Natural killer cell (primary cell): ENCODE measurements around the gene POLA2. TPM values are rescaled to one million over a fixed set of nuclear protein-coding genes. Genes with fewer than 3 reads are reported as not detected.

Experiments used
- ATAC-seq, 3 donors: fragments of 150-1000 bp in 2 of 3; fragments of 200-7000 bp in 1 of 3; cut with Tn5 transposase; 1 replicate in 1 of 3; 2 replicates in 2 of 3; pipeline ENCODE4 v1.10.0; 2021; ENCODE audit warnings: mild to moderate bottlenecking in 2 of 3, moderate library complexity in 2 of 3
- DNase-seq, 2 donors: peaks; one replicate each; pipeline versions ENCODE4 v3.0.0 to v3.0.0-alpha.2; 2013 to 2021; ENCODE audit warnings: mixed read lengths in 1 of 2
- H3K27ac ChIP-seq: one replicate; pipeline ENCODE4 v1.5.1; 2013; ENCODE audit warnings: mild to moderate bottlenecking, low read length
- H3K27me3 ChIP-seq: one replicate; pipeline ENCODE4 v1.6.1; 2013; ENCODE audit warnings: low read length; ENCODE audit not compliant: control insufficient read depth, insufficient read depth
- H3K36me3 ChIP-seq: one replicate; pipeline ENCODE4 v1.6.1; 2013; ENCODE audit warnings: low read length; ENCODE audit not compliant: control insufficient read depth, insufficient read depth
- H3K4me1 ChIP-seq: one replicate; pipeline ENCODE4 v1.6.1; 2013; ENCODE audit warnings: low read length; ENCODE audit not compliant: control insufficient read depth, insufficient read depth
- H3K4me3 ChIP-seq: one replicate; pipeline ENCODE4 v1.5.1; 2013; ENCODE audit warnings: low read length
- H3K9me3 ChIP-seq: one replicate; pipeline ENCODE4 v1.6.1; 2013; ENCODE audit warnings: low read length; ENCODE audit not compliant: control insufficient read depth, insufficient read depth
- H3K27ac Mint-ChIP-seq, 2 donors: one replicate each; pipeline ENCODE4 v1.8.0; 2022; ENCODE audit warnings: mild to moderate bottlenecking in 2 of 2, mixed read lengths in 2 of 2, moderate library complexity in 1 of 2
- H3K27me3 Mint-ChIP-seq, 2 donors: one replicate each; pipeline ENCODE4 v1.8.0; 2022; ENCODE audit warnings: low read depth in 2 of 2, mixed read lengths in 2 of 2
- H3K36me3 Mint-ChIP-seq: one replicate; pipeline ENCODE4 v1.8.0; 2022; ENCODE audit warnings: mixed read lengths
- H3K4me1 Mint-ChIP-seq, 2 donors: one replicate each; pipeline ENCODE4 v1.8.0; 2022; ENCODE audit warnings: mixed read lengths in 2 of 2
- H3K4me3 Mint-ChIP-seq: one replicate; pipeline ENCODE4 v1.8.0; 2022; ENCODE audit warnings: mild to moderate bottlenecking, moderate library complexity, mixed read lengths
- H3K9me3 Mint-ChIP-seq, 2 donors: one replicate each; pipeline ENCODE4 v1.8.0; 2022; ENCODE audit warnings: mixed read lengths in 2 of 2
- CTCF ChIP-seq: fragments of 200-600 bp; IDR thresholded peaks from one replicate; pipeline ENCODE4 v1.8.0; 2022; ENCODE audit warnings: antibody characterized with exemption
- WGBS: methylation state at CpG from one replicate; pipeline ENCODE4 v1.1.7; 2013; ENCODE audit warnings: missing lambda C conversion rate; ENCODE audit not compliant: insufficient coverage; 5-methylcytosine and 5-hydroxymethylcytosine counted together
- intact Hi-C: fragments of 100-400 bp; cut with micrococcal nuclease; formaldehyde crosslinking; loops from one replicate; pipeline ENCODE4 v1.14.2; 2022
- total RNA-seq, 4 donors: library from RNA; stranded (reverse); fragments of 120-200 nt in 1 of 4; gene quantifications; one replicate each; pipeline versions ENCODE4 v1.2.3 to v1.2.4, GENCODE V29; 2013 to 2022

The POLA2 gene
- total RNA-seq, 3 donors from 2014 or later (not counting 1 experiment from before 2014, with no cell fraction given): 21.2 to 24.2 (median 22.7) TPM

GRCh38 chr11:65310215-65310614 is 48.5 kb downstream of the POLA2 start:
- H3K36me3 ChIP-seq: no peaks in the 10 kb centered on the region
- TF ChIP-seq CTCF: no peak
- no peaks in the 10 kb centered on the region for H3K27me3 ChIP-seq
- ATAC-seq (no peak), DNase-seq (no peak)
- Mint-ChIP-seq H3K4me3 (no peak overlapping the region), H3K9me3 (no peaks in the 10 kb centered on the region), H3K27ac (no peak overlapping the region), H3K4me1 (no peaks in the 10 kb centered on the region), H3K27me3 (peaks cover 0 to 6% of the 10 kb centered on the region in 2 donors), H3K36me3 (no peaks in the 10 kb centered on the region)
- no peak overlapping the region for H3K4me3 ChIP-seq
- 91% methylated on average over 10 of the region's 10 CpGs for WGBS
- H3K4me1 ChIP-seq: peaks cover 15% of the 10 kb centered on the region
- intact Hi-C loops: no loop called here
- H3K27ac ChIP-seq: no peak overlapping the region
- H3K9me3 ChIP-seq: no peaks in the 10 kb centered on the region

- ATAC-seq: no peak
- no peak for DNase-seq
- Mint-ChIP-seq H3K9me3 (no peaks in the 10 kb centered on the region), H3K4me1 (peaks cover 0 to 1% of the 10 kb centered on the region in 2 donors), H3K4me3 (no peak overlapping the region), H3K27ac (no peak overlapping the region), H3K36me3 (no peaks in the 10 kb centered on the region), H3K27me3 (peaks cover 0 to 6% of the 10 kb centered on the region in 2 donors)
- Histone ChIP-seq H3K36me3 (no peaks in the 10 kb centered on the region), H3K4me1 (peaks cover 20% of the 10 kb centered on the region), H3K27me3 (no peaks in the 10 kb centered on the region), H3K4me3 (no peak overlapping the region), H3K9me3 (no peaks in the 10 kb centered on the region), H3K27ac (no peak overlapping the region)
- WGBS: 98% methylated on average over 4 of the region's 6 CpGs
- TF ChIP-seq CTCF: no peak
- intact Hi-C loops: no loop called here
Observed at GRCh38 chr11:65310736-65311135, 49.0 kb downstream of the POLA2 start.

- TF ChIP-seq CTCF: no peak
- H3K27me3 Mint-ChIP-seq: peaks cover 0 to 11% of the 10 kb centered on the region in 2 donors
- intact Hi-C loops: no loop called here
- Histone ChIP-seq H3K27ac (no peak overlapping the region), H3K9me3 (no peaks in the 10 kb centered on the region), H3K36me3 (no peaks in the 10 kb centered on the region), H3K4me1 (peaks cover 25% of the 10 kb centered on the region), H3K4me3 (no peak overlapping the region), H3K27me3 (no peaks in the 10 kb centered on the region)
- no peak overlapping the region for H3K4me3 Mint-ChIP-seq
- H3K4me1 Mint-ChIP-seq: peaks cover 0 to 5% of the 10 kb centered on the region in 2 donors
- no peaks in the 10 kb centered on the region for H3K36me3 Mint-ChIP-seq
- no peak overlapping the region for H3K27ac Mint-ChIP-seq
- no peak for DNase-seq
- no peaks in the 10 kb centered on the region for H3K9me3 Mint-ChIP-seq
- WGBS: 88% methylated on average over 5 of the region's 5 CpGs
- ATAC-seq: no peak
Observed at GRCh38 chr11:65311170-65311678, 49.5 kb downstream of the POLA2 start.
